HG03575 (cell line): ENCODE data around the gene PNPLA3.

ENCODE experiments used
- ATAC-seq: cut with Tn5 transposase; IDR thresholded peaks from one replicate; pipeline ENCODE4 v1.9.1; 2021; ENCODE audit not compliant: unreplicated experiment, insufficient number of reproducible peaks, low FRiP score; ENCODE audit errors: extremely low read depth

Gene PNPLA3

GRCh38 chr22:43917521-43917920, 6.1 kb upstream of the PNPLA3 start:
- ATAC-seq = no peak

GRCh38 chr22:43919106-43919973, 4.3 kb upstream of the PNPLA3 start:
- no peak for ATAC-seq

GRCh38 chr22:43921370-43921769, 2.2 kb upstream of the PNPLA3 start:
- ATAC-seq = no peak

- ATAC-seq = no peak
Observed at GRCh38 chr22:43922123-43922522, 1.5 kb upstream of the PNPLA3 start.

- no peak for ATAC-seq
Observed at GRCh38 chr22:43923191-43923590, 414 bp upstream of the PNPLA3 start.

- no peak for ATAC-seq
Observed at GRCh38 chr22:43924877-43925276, 1.3 kb downstream of the PNPLA3 start.

GRCh38 chr22:43925433-43926348, 2.1 kb downstream of the PNPLA3 start:
- ATAC-seq = no peak

- no peak for ATAC-seq
Observed at GRCh38 chr22:43926349-43926710, 2.7 kb downstream of the PNPLA3 start.

GRCh38 chr22:43928468-43928867, 4.9 kb downstream of the PNPLA3 start:
- no peak for ATAC-seq

GRCh38 chr22:43928908-43929307, 5.3 kb downstream of the PNPLA3 start:
- ATAC-seq = no peak

- ATAC-seq = no peak
Observed at GRCh38 chr22:43931771-43932170, 8.2 kb downstream of the PNPLA3 start.

GRCh38 chr22:43941449-43941848, 17.8 kb downstream of the PNPLA3 start:
- no peak for ATAC-seq

GRCh38 chr22:43944670-43945430, 21.2 kb downstream of the PNPLA3 start:
- no peak for ATAC-seq

GRCh38 chr22:43945632-43946383, 22.2 kb downstream of the PNPLA3 start:
- ATAC-seq = no peak

GRCh38 chr22:43946384-43946667, 22.7 kb downstream of the PNPLA3 start:
- ATAC-seq = no peak

- no peak for ATAC-seq
Observed at GRCh38 chr22:43948836-43949406, 25.3 kb downstream of the PNPLA3 start.

GRCh38 chr22:43951391-43951790, 27.8 kb downstream of the PNPLA3 start:
- no peak for ATAC-seq

- ATAC-seq = no peak
Observed at GRCh38 chr22:43951966-43952365, 28.4 kb downstream of the PNPLA3 start.
